NCI-H1417 treated with DMSO at 0.1 percent for 48 hours (cell line): ENCODE results near the gene PRM2.

Source experiments
- DNase-seq: peaks from one replicate; lab custom pipeline; 2025; lab: John Stamatoyannopoulos, UW

The PRM2 gene

DNA sequence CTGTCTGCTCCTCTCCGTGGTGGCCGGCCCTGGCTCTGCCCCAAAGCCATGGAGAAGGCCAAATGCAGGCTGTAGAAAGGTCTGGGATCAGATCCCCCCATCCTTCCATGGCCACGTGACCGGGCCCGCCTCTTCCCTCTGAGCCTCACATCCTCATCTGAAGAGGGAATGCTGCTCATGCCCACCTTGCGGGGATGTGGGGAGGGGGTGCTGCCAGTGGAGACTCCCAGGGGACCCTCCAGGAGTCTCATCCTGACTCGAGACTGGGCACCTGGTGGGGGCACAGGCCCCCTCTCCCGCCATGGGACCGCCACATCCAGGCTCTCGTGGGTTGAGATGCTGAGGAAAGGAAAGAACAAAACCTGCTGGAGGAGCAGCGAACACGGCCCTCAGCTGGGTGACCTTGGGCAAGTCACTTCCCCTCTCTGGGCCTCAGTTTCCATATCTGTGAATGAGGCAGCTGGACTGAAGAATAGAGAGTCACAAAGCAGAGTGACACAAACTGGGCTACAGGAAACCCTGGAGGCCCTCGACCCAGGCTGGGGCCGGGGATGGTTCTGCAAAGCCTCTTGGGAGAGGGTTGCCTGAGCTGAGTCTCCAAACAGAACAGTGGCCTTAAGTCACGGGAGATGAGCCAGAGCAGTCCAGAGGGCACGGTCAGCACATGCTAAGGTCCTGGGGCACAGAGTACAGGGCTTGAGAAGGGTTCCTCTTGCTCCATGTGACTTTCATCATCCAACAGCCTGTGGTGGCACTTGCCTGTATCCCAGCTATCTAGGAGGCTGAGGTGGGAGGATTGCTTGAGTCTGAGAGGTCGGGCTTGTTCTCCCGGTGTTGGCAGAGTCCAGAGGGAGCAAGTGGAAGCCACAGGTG lies 50.4 kb downstream of the PRM2 start:
- no peak for DNase-seq
